Embryonic facial prominence (tissue), 1 donor: ENCODE data around the gene SH2B3.
A peak's percentile ranks its signal among the peaks of the same experiment; 100 is the strongest.
"Not testable (repeated sequence)": the region's sequence is repeated elsewhere in the genome, so short reads cannot be mapped to it uniquely, and the experiment has no call there.

Experiments used
- DNase-seq: peaks from one replicate; pipeline ENCODE4 v3.0.0-alpha.2; 2016; ENCODE audit errors: extremely low spot score

SH2B3 gene

DNA sequence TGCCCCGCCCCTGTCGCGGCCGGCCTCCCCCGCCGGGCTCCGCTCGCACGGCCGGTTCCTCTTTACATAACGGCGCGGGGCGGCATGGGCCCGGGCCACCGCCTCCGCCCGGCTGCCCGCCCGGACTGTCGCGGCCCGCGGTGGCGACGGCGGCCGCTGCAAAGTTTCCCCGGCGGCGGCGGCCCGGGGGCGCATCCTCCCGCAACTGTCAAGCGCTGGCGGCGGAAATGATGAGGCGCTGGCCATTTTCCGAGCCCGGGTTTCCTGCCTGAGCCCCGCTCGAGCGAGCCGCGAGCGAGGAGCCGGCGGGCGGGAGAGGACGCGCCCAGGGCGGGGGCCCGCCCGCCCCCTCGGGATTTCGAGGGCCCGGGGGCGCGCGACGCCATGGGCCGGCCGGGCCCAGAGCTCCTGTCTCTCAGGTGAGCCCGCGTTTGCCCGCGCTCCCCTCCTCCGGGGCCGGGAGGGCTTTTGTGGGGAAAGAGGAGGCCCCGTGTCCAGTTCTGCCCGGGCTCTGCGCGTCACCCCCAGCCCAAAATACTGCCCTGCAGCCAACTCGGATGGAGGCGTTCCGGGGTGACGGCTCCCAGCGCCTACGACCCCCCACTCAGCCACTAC is at the start of gene SH2B3:
TSS of gene SH2B3 (plus strand) at position 65 of the 615 bp plus-strand sequence. CDS start 12,223 bp downstream, outside the sequence.
- no peak for DNase-seq

DNA sequence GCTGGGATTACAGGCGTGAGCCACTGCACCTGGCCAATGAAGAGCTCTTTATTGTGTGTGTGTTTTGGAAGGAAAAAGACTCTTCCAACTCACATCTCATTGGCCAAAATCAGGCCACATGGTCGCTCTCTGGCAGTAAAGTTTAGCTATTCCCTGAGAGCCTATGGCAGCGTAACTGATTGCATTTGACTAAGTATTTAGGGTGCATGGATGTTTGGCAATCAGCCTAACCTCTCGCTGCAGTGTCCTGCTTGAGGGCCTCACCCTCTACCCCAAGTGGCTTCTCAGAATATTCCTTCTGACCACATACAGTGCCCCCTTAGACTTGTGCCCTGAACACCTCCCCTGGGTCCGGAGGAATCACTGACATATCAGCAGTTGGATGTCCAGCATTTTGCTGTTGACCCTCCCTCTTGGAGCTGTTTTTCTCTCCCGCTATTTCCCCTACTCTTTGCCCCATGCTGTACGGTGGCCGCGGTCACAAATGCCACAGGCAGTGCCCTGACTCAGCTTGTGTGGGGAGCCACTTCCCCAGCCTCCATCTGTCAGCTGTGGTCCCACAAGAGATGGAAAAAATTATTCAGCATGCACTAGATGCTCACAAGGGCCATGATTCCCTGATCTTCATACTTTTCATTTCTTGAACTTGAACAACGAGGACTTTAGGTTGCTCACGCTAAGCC is 46.4 kb upstream of the SH2B3 start:
- no peak for DNase-seq

DNA sequence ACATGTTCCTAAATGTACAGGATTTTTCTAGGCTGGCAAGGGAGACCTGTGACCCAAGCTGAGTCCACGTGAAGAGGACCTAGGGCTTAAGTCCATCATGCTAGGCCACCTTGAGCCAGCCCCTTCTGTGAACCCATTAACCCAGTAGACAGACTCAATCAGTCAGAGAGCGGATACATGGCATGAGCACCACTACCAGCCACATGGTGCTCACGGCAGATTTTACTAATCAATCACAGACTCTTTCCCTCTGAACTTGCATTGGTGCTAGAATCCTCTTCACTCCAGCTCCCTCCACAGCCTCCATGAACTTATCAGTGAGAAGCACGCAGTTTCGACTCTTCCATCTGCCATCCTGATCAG is 45.8 kb upstream of the SH2B3 start:
- DNase-seq = no peak

DNA sequence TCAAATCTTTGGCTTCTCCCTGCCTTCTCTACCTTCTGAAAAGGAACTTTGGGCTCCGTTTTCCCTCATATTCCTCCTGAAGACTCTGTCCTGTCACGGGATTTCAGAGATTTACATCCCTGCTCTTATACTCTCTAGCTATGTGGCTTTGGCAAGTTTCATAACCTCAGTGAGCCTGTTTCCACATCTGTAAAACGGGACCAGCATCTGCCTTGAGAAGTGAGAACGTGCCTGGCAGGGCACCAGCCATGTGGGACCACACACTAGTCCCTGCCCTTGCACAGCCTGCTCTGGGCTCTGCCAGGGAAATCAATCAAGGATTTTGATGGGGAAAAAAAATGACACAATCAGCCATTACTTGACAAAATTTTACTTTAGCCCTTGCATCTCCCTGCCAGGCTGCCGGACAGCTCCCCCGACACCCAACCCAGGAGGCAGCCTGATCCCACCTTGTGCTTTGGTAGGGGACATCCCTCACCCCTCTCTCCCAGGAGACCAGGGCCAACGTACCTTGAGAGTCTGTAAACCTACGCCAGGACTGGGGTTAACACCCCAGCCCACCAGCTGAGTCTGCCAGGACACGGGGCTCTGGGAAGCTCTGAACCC is 45.3 kb upstream of the SH2B3 start:
- no peak for DNase-seq

DNA sequence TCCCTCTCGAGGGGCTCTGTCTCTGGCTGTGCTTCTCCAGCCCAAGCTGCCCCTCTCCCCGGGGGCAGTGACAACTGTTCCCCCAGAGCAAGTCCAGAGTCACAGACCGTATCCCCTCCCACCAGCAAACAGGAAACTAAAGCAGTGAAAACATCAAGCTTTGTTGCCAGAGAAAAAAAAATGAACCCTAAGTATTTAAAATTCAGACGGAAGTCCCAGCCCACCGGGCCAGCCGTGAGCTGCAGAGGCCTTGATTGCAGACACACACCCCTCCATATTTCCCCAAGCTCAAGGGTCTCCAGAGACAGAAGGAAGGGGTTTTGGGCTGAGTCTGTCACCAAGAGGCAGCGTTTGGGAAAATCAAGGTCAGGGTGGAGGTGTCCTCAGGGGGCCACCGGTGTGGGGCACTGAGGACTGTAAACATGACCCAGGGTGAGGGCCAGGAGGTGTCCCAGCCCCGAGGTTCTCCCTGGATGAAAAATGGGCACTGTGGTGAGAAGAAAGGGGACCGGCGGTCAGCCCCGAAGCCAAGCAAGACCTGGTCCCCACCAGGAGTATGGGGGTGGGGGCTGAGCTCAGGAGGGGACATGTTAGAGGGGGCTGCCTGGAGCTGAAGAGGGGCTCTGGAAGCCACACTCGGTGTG is 44.5 kb upstream of the SH2B3 start:
- no peak for DNase-seq

DNA sequence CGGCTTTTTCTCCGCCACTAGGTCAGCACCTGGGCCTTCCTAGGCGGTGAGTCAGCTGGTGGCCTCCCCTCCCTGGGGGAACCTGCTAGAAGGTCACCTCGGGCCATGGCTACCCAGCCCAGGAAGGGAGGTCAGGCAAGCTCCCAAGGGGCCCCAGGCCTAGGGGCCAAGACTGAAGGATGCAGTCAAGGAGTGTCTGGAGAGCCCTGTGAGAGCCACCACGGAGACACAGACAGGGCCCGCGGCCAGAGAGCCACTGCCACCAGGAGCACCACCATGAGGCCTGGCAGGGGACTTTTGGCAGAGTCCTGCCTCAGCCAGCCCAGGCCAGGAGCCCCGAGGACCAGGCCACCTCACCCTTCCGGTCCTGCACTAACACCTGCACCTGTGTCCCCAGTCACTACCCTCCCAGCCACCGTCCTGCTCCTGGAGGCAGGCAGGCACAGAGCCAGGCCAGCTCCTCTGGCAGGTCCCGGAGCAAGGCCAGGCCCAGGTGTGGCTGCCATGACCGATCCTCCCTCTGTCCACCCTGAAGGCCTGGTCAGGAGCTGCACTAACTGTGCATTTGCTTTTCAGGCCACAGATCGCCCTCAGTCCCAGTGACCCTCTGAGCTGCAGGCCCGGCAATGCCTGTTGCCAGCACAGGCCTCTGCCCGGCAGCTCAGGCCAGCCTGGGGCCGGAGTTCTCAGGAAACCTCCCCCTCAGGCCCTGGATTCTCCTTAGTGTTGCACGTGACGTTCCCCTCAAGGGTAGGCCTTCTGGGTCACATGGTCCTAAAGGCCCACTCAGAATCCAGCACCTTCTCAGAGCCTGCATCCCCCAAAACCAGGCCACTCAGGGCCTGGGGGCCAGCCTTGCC is 43.8 kb upstream of the SH2B3 start:
- DNase-seq = no peak

DNA sequence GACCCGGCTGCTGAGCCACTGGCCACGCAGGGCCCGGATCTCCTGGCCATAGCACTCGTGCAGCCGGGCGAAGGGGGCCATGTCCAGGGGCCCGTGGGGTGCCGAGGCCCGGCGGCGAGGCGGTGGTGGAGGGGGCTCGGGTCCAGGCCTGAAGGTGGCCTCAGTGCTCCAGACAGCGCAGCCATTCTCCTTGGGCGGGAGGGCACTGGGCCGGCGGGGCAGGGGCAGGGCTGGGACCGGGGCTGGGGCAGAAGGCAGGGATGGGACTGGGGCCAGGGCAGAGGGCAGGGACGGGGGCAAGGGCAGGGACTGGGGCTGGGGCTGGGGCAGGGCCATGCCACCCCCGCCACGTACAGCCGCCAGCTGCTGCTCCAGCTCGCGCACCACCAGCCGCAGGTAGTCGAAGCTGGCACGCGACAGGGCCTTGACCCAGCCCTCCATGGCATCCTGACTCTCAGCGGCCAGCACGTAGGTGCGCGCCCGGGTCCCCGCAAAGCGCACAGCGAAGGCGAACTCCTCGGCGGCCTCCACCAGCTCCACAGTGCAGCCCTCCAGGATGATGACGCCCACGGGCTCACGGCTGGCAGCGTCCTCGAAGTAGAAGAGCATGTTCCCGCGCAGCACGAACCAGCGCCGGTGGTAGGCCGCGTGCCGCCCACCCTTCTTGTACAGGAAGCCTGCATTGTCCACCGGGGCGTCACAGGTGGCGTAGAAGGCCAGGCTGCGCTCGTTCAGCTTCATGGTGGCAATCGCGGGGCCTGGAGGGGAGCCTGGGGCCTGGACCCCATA is 42.8 kb upstream of the SH2B3 start:
- no peak for DNase-seq

DNA sequence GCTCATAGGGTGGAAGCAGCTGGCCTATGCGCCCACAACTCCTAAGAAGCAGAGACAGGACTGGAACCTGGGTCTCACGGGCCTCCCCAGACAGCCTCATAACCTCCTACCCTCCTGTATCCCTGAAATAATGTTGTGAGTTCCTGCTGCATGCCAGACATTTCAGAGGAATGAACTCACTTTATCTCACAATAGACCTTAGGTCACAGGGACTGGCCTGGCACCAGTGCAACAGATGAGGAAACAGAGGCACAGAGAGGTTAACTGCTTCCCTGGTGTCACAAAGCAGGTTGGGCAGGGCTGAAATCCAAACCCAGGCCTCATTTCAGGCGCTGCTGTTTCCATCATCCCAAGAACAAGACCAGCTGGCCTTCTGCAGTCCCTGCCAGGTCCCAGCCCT is 42.1 kb upstream of the SH2B3 start:
- no peak for DNase-seq

DNA sequence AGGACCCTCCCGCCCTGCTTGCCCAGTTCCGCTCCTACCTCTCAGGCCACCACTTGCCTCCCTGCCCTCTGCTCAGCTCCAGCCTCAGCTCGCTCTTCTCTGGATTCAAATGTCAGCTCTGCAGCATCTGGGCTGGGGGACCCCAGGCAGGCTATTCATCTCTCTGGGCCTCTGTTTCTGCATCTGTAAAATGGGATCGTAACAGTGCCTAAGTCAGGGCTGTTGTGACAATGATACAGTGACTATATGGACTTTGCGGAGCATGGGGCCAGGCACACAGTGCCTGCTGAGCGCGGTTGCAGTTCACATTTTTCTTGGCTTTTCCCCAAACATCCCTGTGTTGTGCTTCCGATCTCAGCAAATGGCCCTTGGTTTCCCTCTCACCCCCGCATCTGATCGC is 39.6 kb upstream of the SH2B3 start:
- no peak for DNase-seq

DNA sequence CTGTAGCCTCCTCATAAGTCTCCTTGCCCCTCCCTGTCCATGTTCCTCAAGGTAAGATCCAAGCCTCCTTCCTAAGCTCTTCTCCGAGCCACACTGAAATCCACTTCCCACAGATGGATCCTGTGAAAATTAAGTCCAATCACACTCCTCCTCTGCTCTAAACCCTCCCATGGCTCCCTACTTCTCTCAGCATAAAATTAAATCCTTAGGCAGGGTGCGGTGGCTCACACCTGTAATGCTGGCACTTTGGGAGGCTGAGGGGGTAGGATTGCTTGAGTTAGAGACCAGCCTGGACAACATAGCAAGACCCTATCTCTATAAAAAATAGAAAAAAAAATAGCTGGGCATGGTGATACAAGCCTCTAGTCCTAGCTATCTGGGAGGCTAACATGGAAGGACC is 39.1 kb upstream of the SH2B3 start:
- DNase-seq = no peak

DNA sequence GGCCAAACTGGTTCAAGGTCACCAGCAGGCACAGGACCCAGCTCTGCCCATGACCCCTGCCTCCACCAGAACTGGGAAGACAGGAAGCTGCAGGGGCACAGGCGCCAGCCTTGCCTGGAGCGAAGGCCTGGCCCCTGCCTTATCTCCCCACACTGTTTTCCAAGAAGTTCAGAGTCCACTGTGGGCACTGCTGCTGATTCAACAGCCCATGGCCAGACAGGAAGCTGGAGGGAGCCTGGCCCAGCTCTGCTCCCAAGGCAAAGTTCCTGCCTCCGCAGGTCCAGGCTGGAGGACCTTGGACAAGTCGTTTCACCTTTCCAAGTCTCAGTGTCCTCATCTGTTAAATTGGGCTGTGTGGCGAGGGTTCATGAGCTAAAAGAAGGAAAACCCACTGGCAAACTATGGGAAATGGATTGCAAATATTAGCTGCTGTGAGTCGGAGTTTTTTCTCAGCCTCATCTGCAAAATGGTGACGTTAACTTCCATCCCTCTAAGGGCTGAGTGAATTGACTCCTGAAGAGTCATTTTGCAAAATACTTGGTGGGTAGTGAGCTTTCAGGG is 38.0 kb upstream of the SH2B3 start:
- DNase-seq = no peak

DNA sequence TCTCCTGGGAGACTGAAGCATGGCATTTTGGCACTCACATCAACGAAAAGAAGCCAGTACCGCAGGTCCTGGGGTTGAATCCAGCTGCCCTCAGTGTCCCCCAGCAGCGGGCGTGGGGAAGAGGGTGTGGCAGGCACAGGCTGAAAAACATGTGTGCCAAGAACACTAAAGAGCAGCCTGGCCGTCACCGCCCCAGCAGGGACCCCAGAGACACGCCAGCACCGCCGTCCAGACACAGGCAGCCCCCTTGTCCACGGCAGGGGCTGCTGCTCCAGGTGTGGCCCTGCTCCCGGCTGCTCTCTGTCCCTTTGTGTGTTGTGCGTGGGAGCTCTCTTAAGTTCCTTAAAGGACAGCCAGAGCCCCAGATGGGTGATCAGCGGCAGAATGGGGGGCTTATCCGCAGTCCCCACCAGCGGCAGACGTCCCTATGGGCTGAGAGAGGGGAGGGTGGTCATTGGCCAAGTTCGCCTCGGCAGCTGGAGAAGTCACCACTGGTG is 37.4 kb upstream of the SH2B3 start:
- no peak for DNase-seq

DNA sequence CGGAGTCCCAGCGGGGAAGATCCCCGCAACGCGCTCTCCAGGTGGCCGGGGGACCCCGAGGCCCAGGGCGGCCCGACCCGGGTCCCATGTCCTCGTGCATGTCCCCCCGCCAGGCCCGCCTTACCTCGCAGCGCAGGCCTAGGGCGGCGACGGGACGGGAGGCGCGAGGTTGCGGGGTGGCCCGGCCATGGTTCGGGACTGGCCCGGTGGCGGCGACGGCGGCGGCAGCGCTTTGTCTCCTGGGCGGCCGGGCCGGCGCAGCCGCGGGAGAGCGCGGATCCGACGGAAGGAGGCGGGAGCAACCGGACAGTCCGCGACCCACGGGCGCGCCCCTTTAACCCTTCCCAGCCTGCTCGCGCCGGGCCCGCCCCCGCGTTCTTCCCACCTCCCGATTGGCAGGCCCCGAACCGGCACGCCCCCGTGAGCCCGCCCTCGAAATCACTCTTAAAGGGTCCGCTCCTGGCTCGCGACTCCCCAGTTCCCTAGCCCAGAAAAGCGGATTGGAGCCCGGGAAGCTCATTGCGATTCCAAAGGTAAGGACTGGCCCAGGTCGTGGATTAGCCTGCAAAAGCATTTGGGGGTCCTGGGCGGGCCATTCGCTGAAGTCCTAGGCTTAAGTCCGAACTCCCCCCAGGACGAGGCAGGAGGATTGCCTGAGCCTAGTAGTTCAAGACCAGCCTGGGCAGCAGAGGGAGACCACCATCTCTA is 36.8 kb upstream of the SH2B3 start, which contains the start of gene PHETA1:
TSS of gene PHETA1 (minus strand) at position 308 of the 708 bp plus-strand sequence. CDS start 5,668 bp downstream, outside the sequence.
- DNase-seq = peak; percentile 41

DNA sequence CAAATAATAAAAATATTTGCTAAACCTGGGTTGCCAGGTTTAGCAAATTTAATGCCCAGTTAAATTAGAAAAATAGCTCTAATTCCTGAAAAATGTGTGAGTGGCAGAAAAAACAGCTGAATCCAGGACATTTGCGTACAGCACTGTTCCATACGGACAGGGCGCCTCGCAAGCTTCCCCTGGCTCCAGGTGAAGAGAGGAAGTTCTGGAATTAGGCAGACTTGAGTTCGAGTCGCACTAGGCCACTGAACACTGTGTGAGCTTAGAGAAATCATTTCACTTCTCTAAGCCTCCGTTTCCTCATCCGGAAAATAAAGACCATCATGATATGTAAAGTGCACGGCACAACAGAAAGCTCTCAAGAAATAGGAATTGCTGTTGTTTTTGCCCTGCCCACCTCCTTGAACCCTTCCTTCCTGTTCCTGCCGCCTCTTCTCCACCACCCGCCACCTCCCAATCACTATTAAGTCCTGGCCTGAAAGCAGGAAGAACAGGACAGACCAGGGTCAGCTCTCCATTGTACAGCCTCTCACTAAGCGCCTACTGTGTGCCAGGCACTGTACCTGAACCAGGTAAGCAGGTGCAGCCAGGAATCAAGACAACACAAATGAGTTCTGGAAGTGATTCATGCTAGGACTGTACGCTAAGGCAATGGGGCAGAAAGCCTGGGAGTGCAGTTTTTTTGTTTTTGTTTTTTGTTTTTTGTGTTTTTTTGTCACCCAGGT is 36.1 kb upstream of the SH2B3 start:
- no peak for DNase-seq

DNA sequence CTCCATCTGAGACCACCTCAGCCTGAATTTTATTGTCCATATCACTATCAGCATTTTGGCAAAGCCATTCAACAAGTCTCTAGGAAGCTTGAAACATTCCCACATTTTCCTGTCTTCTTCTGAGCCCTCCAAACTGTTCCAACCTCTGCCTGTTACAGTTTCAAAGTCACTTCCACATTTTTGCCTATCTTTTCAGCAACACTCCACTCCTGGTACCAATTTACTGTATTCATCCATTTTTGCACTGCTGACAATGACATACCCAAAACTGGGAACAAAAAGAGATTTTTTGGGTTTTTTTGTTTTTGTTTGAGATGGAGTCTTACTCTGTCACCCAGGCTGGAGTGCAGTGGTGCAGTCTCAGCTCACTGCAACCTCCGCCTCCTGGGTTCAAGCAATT is 32.5 kb upstream of the SH2B3 start:
- DNase-seq = not testable (repeated sequence)

DNA sequence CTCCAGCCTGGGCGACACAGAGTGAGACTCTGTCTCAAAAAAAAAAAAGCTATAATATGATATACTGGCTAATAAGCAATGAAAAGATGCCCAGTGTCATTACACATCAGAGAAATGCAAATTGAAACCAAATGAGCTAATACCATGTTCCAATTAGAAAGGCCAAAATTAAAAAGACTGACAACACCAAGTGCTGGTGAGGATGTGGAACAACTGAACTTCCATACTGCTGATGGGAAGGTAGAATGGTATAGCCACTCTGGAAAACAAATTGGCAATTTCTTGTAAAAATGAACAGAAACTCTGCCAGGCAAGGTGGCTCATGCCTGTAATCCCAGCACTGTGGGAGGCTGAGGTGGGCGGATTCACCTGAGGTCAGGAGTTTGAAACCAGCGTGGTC is 28.3 kb upstream of the SH2B3 start:
- no peak for DNase-seq

DNA sequence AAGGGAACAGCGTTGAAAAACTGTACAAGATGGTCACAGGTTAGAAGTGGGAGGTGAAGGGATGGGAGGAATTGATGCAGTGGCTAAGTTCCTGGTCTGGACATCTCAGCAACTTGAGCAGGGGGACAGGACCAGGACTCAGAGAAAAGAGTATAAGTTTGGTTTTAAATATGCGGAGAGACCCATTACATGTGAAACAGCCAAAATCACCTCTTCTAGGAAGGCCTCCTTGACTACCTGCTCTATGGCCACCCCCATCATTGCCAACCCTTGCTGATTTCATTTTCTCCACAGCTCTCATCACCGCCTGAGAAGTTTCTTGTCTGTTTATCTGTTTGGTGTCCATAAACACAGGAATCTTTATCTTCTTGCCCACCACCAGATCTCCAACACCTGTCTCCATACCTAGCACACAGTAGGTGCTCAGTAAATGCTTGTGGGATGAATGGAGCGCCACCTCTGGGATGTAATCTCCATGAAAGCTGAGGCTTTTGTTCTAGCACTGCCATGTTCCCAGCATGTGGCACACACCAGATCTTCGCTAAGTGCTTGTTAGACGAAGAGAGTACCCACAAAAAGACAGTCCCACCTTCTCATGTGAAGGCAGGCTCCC is 25.7 kb upstream of the SH2B3 start:
- DNase-seq = no peak

DNA sequence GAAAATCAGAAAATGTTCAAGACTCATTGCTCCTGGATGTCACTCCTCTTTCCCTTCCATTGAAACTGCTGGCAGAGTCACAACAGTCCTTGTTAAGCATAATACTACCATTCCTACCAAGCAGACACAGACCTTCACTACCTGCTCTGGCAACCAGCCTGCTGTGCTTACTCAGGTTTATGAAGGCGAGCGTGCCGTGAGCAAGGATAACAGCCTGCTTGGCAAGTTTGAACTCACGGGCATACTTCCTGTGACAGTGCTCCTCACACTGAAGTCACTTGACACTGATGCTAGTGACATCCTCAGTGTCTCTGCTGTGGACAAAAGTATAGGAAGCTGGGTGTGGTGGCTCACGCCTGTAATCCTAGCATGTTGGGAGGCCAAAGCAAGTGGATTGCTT is 21.1 kb upstream of the SH2B3 start:
- no peak for DNase-seq

DNA sequence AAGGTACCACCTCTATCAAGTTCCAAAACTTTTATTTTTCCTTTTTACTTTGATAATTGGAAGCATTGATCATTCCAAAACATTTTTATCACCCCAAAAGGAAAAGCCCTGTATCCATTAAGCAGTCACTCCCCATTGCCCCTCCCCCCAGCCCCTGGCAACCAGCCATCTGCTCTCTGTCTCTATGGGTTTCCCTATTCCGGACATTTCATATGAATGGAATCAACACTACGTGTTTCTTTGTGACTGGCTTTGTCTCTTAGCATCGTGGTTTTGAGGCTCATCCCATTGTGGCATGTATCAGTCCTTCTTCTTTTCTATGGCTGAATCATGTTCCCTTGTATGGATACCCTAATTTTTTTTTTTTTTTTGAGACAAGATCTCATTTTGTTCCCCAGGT is 18.8 kb upstream of the SH2B3 start:
- DNase-seq = no peak
